HG03064 (cell line): ENCODE results near the gene PAH.

Source experiments
- ATAC-seq: cut with Tn5 transposase; IDR thresholded peaks from one replicate; pipeline ENCODE4 v1.9.1; 2021; ENCODE audit warnings: low read depth; ENCODE audit not compliant: unreplicated experiment

PAH gene

GRCh38 chr12:102902093-102902492 lies 15.0 kb downstream of the PAH start:
- ATAC-seq, result no peak

DNA sequence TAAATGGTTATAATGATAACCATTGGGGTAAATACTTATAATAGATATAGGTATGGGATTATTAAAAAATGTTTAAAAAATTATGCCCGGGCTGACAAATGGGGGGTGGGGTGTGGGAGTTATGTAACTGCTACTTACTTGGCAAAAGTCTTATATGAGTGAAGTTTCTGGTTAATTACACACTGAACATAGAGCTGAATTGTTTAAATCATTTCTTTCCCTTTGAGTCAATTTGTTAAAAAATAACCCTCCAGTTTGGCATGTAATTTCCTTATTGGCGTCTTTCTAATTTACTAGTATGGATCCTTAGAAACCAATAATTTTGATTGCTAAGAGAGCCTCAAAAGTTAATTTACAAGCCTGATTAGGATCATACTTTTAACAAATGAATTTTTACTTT lies 16.7 kb downstream of the PAH start:
- ATAC-seq, result no peak

- ATAC-seq, result no peak
Observed at GRCh38 chr12:102896067-102896466, 21.0 kb downstream of the PAH start.

- no peak for ATAC-seq
Observed at GRCh38 chr12:102891756-102892155, 25.3 kb downstream of the PAH start.

GRCh38 chr12:102888511-102888910 lies 28.5 kb downstream of the PAH start:
- ATAC-seq, result no peak

- ATAC-seq, result no peak
Observed at GRCh38 chr12:102885043-102885932, 31.8 kb downstream of the PAH start.

- ATAC-seq, result no peak
Observed at GRCh38 chr12:102883204-102883799, 33.7 kb downstream of the PAH start.

GRCh38 chr12:102880783-102881182 lies 36.3 kb downstream of the PAH start:
- ATAC-seq, result no peak

GRCh38 chr12:102879144-102879763 lies 37.8 kb downstream of the PAH start:
- ATAC-seq, result no peak

GRCh38 chr12:102876883-102877282 lies 40.2 kb downstream of the PAH start:
- ATAC-seq, result no peak

DNA sequence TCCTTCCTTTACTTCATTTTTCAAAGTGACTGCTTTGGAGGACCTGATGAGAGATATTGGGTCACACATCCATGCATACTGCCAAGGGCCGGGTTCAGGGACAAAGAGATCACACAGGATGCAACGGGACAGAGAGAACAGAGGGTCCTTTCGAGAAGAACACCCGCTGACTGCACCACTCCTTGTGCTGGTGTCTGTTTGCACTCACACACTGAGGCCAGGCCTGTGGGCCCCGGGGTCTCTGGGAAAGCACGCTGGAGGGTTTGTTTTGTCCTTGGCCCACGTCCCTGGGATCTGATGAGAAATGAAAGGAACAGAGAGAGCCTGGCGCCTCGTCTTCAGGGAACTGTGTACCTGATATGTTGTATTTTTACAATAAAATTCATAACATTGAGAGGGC lies 42.2 kb downstream of the PAH start:
- ATAC-seq, result no peak

DNA sequence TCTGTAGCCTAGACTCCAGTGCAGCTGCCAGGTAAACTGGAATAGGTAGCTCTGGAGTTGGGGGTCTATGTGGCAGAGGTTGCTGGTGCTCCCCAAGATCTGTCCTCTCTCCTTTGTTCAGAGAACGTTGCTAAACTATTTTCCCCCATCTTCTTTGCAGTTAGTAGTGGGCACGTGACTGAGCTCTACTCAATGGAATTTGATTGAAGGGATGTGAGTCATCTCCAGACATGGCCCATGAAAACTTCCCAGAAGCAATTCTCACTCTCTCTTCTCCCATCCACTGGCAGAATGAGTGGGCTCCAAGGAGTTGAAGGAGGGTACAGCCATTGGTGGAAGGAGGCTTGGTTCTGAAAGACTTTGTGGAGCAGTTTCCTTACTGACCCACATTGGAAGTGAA lies 44.0 kb downstream of the PAH start:
- ATAC-seq, result no peak

GRCh38 chr12:102871014-102871413 lies 46.0 kb downstream of the PAH start:
- no peak for ATAC-seq

GRCh38 chr12:102869571-102869970 lies 47.5 kb downstream of the PAH start:
- ATAC-seq, result no peak

DNA sequence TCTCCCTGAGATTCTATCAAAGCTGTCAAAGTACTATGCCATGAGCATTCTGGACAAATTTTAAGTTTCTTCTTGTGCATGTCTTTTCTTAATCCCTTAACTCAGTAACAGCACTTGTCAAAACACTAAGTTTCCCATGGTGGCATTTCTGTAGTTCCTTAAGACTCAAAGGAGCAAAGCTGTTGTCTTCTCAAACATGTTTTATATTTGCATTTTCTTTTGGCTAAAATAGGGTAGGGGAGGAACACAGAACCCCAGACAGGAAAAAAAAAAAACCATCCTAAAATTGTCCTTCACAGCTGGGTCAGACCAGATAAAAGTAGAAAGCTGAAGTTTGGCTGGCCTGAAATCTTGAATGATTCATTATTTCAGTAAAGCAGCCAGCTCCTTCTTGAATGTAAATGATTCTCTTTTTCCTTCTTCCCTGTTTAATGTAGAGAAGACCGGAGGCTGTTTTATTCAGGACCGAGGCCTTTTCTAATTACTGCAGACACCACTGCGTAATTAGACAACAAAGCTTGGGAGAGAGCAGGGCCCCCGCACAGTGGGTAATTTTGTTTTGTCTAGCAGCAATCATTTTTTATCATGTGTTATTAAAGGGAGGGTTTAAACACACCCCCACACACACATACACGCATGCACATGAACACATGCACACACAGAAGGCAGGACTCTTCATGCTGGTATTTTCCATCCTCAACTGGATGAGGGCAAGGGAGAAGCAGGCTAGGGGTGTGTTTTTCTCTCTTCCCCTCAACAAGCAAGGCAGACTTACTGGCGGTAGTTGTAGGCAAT lies 51.0 kb downstream of the PAH start:
- ATAC-seq, result no peak

GRCh38 chr12:102862486-102862885 lies 54.6 kb downstream of the PAH start:
- no peak for ATAC-seq

DNA sequence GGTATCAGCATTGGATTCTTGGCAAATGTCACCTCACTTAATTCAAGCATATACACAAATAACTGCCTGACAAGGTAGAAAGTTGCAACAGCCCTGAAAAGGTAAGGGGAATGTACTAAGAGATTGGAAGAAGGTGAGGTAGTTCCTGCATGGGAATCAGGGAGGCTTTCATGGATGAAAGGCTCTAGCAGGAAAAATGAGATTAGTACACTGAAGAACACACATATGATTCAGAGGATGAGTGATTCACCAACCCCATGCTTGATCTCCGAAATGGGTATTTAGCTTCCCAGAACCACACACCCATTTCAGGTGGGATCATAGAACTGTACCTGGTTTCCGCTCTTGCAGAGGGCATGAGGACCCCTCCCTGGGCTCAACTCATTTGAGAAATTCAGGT lies 65.8 kb downstream of the PAH start:
- no peak for ATAC-seq

GRCh38 chr12:102849722-102850447 lies 67.2 kb downstream of the PAH start:
- no peak for ATAC-seq

DNA sequence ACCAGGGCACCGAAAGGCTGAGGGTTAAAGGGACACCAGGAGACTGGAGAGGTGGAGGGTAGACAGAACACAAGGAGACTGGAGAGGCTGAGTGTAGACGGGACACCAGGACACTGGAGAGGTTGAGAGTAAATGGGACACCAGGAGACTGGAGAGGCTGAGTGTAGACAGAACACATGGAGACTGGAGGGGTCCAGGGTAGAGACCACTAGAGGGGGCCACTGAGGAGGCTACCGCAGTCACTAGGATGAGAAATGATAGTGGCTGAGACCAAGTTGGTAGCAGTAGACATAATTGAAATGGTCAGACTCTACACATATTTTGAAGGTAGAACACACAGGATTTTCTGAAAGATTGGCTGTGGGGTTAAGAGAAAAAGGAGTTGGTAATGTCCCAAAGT lies 68.2 kb downstream of the PAH start:
- ATAC-seq, result no peak

GRCh38 chr12:102847131-102847530 lies 69.9 kb downstream of the PAH start:
- no peak for ATAC-seq
